Natural killer cell (primary cell): Measurements from ENCODE around the gene ZC3H7A. TPM values are rescaled to one million over a fixed set of nuclear protein-coding genes. Genes with fewer than 3 reads are reported as not detected.

Experiments
- ATAC-seq, 3 donors: fragments of 150-1000 bp in 2 of 3; fragments of 200-7000 bp in 1 of 3; cut with Tn5 transposase; 1 replicate in 1 of 3; 2 replicates in 2 of 3; pipeline ENCODE4 v1.10.0; 2021; ENCODE audit warnings: mild to moderate bottlenecking in 2 of 3, moderate library complexity in 2 of 3
- DNase-seq, 2 donors: peaks; one replicate each; pipeline versions ENCODE4 v3.0.0 to v3.0.0-alpha.2; 2013 to 2021; ENCODE audit warnings: mixed read lengths in 1 of 2
- H3K27ac ChIP-seq: one replicate; pipeline ENCODE4 v1.5.1; 2013; ENCODE audit warnings: mild to moderate bottlenecking, low read length
- H3K27me3 ChIP-seq: one replicate; pipeline ENCODE4 v1.6.1; 2013; ENCODE audit warnings: low read length; ENCODE audit not compliant: control insufficient read depth, insufficient read depth
- H3K36me3 ChIP-seq: one replicate; pipeline ENCODE4 v1.6.1; 2013; ENCODE audit warnings: low read length; ENCODE audit not compliant: control insufficient read depth, insufficient read depth
- H3K4me1 ChIP-seq: one replicate; pipeline ENCODE4 v1.6.1; 2013; ENCODE audit warnings: low read length; ENCODE audit not compliant: control insufficient read depth, insufficient read depth
- H3K4me3 ChIP-seq: one replicate; pipeline ENCODE4 v1.5.1; 2013; ENCODE audit warnings: low read length
- H3K9me3 ChIP-seq: one replicate; pipeline ENCODE4 v1.6.1; 2013; ENCODE audit warnings: low read length; ENCODE audit not compliant: control insufficient read depth, insufficient read depth
- H3K27ac Mint-ChIP-seq, 2 donors: one replicate each; pipeline ENCODE4 v1.8.0; 2022; ENCODE audit warnings: mild to moderate bottlenecking in 2 of 2, mixed read lengths in 2 of 2, moderate library complexity in 1 of 2
- H3K27me3 Mint-ChIP-seq, 2 donors: one replicate each; pipeline ENCODE4 v1.8.0; 2022; ENCODE audit warnings: low read depth in 2 of 2, mixed read lengths in 2 of 2
- H3K36me3 Mint-ChIP-seq: one replicate; pipeline ENCODE4 v1.8.0; 2022; ENCODE audit warnings: mixed read lengths
- H3K4me1 Mint-ChIP-seq, 2 donors: one replicate each; pipeline ENCODE4 v1.8.0; 2022; ENCODE audit warnings: mixed read lengths in 2 of 2
- H3K4me3 Mint-ChIP-seq: one replicate; pipeline ENCODE4 v1.8.0; 2022; ENCODE audit warnings: mild to moderate bottlenecking, moderate library complexity, mixed read lengths
- H3K9me3 Mint-ChIP-seq, 2 donors: one replicate each; pipeline ENCODE4 v1.8.0; 2022; ENCODE audit warnings: mixed read lengths in 2 of 2
- CTCF ChIP-seq: fragments of 200-600 bp; IDR thresholded peaks from one replicate; pipeline ENCODE4 v1.8.0; 2022; ENCODE audit warnings: antibody characterized with exemption
- WGBS: methylation state at CpG from one replicate; pipeline ENCODE4 v1.1.7; 2013; ENCODE audit warnings: missing lambda C conversion rate; ENCODE audit not compliant: insufficient coverage; 5-methylcytosine and 5-hydroxymethylcytosine counted together
- intact Hi-C: fragments of 100-400 bp; cut with micrococcal nuclease; formaldehyde crosslinking; loops from one replicate; pipeline ENCODE4 v1.14.2; 2022
- total RNA-seq, 4 donors: library from RNA; stranded (reverse); fragments of 120-200 nt in 1 of 4; gene quantifications; one replicate each; pipeline versions ENCODE4 v1.2.3 to v1.2.4, GENCODE V29; 2013 to 2022

ZC3H7A gene
- total RNA-seq, 3 donors from 2014 or later (not counting 1 experiment from before 2014, with no cell fraction given) = 80.6 to 91.8 (median 84.6) TPM

- Histone ChIP-seq H3K9me3 (no peaks in the 10 kb centered on the region), H3K36me3 (no peaks in the 10 kb centered on the region), H3K4me1 (peaks cover 33% of the 10 kb centered on the region), H3K27ac (no peak overlapping the region), H3K4me3 (no peak overlapping the region), H3K27me3 (no peaks in the 10 kb centered on the region)
- ATAC-seq (no peak), DNase-seq (no peak)
- peak overlapping the region; percentile 96 to 98 for H3K27ac Mint-ChIP-seq
- no peaks in the 10 kb centered on the region for H3K27me3 Mint-ChIP-seq
- no peaks in the 10 kb centered on the region for H3K36me3 Mint-ChIP-seq
- no peaks in the 10 kb centered on the region for H3K9me3 Mint-ChIP-seq
- 44% methylated on average over 2 of the region's 2 CpGs for whole genome bisulfite sequencing
- peak overlapping the region; percentile 94 for H3K4me3 Mint-ChIP-seq
- no peak for TF ChIP-seq CTCF
- intact Hi-C loops = no loop called here
- peaks cover 60 to 73% of the 10 kb centered on the region in 2 donors for H3K4me1 Mint-ChIP-seq
These were observed 2.6 kb downstream of the ZC3H7A start for GRCh38 chr16:11794447-11794846.

GRCh38 chr16:11793840-11794239, 3.2 kb downstream of the ZC3H7A start:
- TF ChIP-seq CTCF = no peak
- ATAC-seq = no peak
- H3K4me1 ChIP-seq = peaks cover 27% of the 10 kb centered on the region
- DNase-seq = peak in 1 of 2 donors; percentile 35
- Mint-ChIP-seq H3K9me3 (no peaks in the 10 kb centered on the region), H3K27ac (peak overlapping the region; percentile 96 to 98), H3K36me3 (no peaks in the 10 kb centered on the region), H3K4me3 (peak overlapping the region; percentile 49), H3K27me3 (no peaks in the 10 kb centered on the region), H3K4me1 (peaks cover 60 to 69% of the 10 kb centered on the region in 2 donors)
- intact Hi-C loops = no loop called here
- WGBS = 84% methylated on average over 7 of the region's 7 CpGs
- H3K4me3 ChIP-seq = no peak overlapping the region
- no peaks in the 10 kb centered on the region for H3K27me3 ChIP-seq
- H3K36me3 ChIP-seq = no peaks in the 10 kb centered on the region
- no peak overlapping the region for H3K27ac ChIP-seq
- H3K9me3 ChIP-seq = no peaks in the 10 kb centered on the region

GRCh38 chr16:11792410-11793241, 4.4 kb downstream of the ZC3H7A start:
- Mint-ChIP-seq H3K27me3 (no peaks in the 10 kb centered on the region), H3K36me3 (no peaks in the 10 kb centered on the region), H3K9me3 (no peaks in the 10 kb centered on the region), H3K27ac (peak overlapping the region; percentile 80 to 98), H3K4me1 (peaks cover 55 to 67% of the 10 kb centered on the region in 2 donors), H3K4me3 (no peak overlapping the region)
- Histone ChIP-seq H3K9me3 (no peaks in the 10 kb centered on the region), H3K36me3 (no peaks in the 10 kb centered on the region), H3K4me3 (no peak overlapping the region), H3K4me1 (peaks cover 15% of the 10 kb centered on the region), H3K27me3 (no peaks in the 10 kb centered on the region), H3K27ac (no peak overlapping the region)
- intact Hi-C loops = no loop called here
- DNase-seq (peak in 1 of 2 donors; percentile 59), ATAC-seq (no peak)
- no peak for TF ChIP-seq CTCF
- WGBS = 93% methylated on average over 7 of the region's 7 CpGs
